Type B pancreatic cell (in vitro differentiated cells): Measurements from ENCODE around the gene INIP. TPM values are rescaled to one million over a fixed set of nuclear protein-coding genes. Genes with fewer than 3 reads are reported as not detected.

Experiments
- DNase-seq: peaks from one replicate; pipeline ENCODE4 v3.0.0; 2021; ENCODE audit warnings: mixed read lengths; ENCODE audit not compliant: unreplicated experiment; ENCODE audit errors: extremely low spot score
- H3K27ac Mint-ChIP-seq: 2 replicates; pipeline ENCODE4 v1.8.0; 2021; ENCODE audit warnings: mild to moderate bottlenecking, mixed read lengths
- H3K27me3 Mint-ChIP-seq: 2 replicates; pipeline ENCODE4 v1.8.0; 2021; ENCODE audit warnings: mixed read lengths
- H3K36me3 Mint-ChIP-seq: 2 replicates; pipeline ENCODE4 v1.8.0; 2021; ENCODE audit warnings: mixed read lengths
- H3K4me1 Mint-ChIP-seq: one replicate; pipeline ENCODE4 v1.8.0; 2021; ENCODE audit warnings: mixed read lengths; ENCODE audit not compliant: unreplicated experiment
- H3K4me3 Mint-ChIP-seq: 2 replicates; pipeline ENCODE4 v1.8.0; 2021; ENCODE audit warnings: mild to moderate bottlenecking, mixed read lengths
- H3K9me3 Mint-ChIP-seq: 2 replicates; pipeline ENCODE4 v1.8.0; 2021; ENCODE audit warnings: mixed read lengths
- CTCF ChIP-seq: fragments of 200-600 bp; sonication (generic); conservative IDR thresholded peaks from 2 replicates; pipeline ENCODE4 v1.5.0; 2021; ENCODE audit warnings: antibody characterized with exemption, mild to moderate bottlenecking
- total RNA-seq: library from RNA; stranded (reverse); gene quantifications from 2 replicates; pipeline ENCODE4 v1.2.1, GENCODE V29; 2021; ENCODE audit warnings: low replicate concordance

The INIP gene
- total RNA-seq, 1 donor from 2014 or later: 34.5 TPM

- no peaks in the 10 kb centered on the region for H3K4me1 Mint-ChIP-seq
Observed at GRCh38 chr9:112640311-112640710, 77.6 kb downstream of the INIP start.

More at GRCh38 chr9:112640311-112640710, 77.6 kb downstream of the INIP start:
- H3K9me3 Mint-ChIP-seq: peaks cover 19% of the 10 kb centered on the region
- H3K4me3 Mint-ChIP-seq: no peak overlapping the region
- no peak for TF ChIP-seq CTCF
- no peaks in the 10 kb centered on the region for H3K27me3 Mint-ChIP-seq
- DNase-seq: no peak
- no peak overlapping the region for H3K27ac Mint-ChIP-seq
- H3K36me3 Mint-ChIP-seq: peaks cover 27% of the 10 kb centered on the region

Other genes with a start within 250 kb of the INIP start
- gene KIAA1958, start 231.3 kb downstream of the INIP start, total RNA-seq: 15.0 and 28.1 TPM in 2 replicates
- 7.7 and 10.6 TPM in 2 replicates for gene SNX30, start 32.6 kb upstream of the INIP start, total RNA-seq
- 0.14 TPM in 1 of 2 replicates, not detected in the other for gene SLC46A2, start 172.8 kb upstream of the INIP start, total RNA-seq